HCT116 (cell line): ENCODE data around the gene OPRL1. TPM values are rescaled to one million over a fixed set of nuclear protein-coding genes. Genes with fewer than 3 reads are reported as not detected.
"Not testable (repeated sequence)": the region's sequence is repeated elsewhere in the genome, so short reads cannot be mapped to it uniquely, and the experiment has no call there.

ENCODE experiments used
- ATAC-seq: fragments of 200-7000 bp; cut with Tn5 transposase; 2 replicates; pipeline ENCODE4 v1.9.1; 2020; ENCODE audit warnings: mild to moderate bottlenecking, moderate library complexity
- BruUV-seq: library from RNA; stranded (reverse); fragments of 400-500 nt; replicated peaks from 2 replicates; lab custom pipeline; 2021; lab: Mats Ljungman, UMichigan
- CTCF ChIA-PET: fragments of 300-600 bp; sonication (Branson Sonifier 250); formaldehyde crosslinking; loops from one replicate; lab custom pipeline; 2021; ENCODE audit warnings: antibody characterized with exemption; lab: Charles Lee
- POLR2A ChIA-PET: fragments of 300-600, 350-600 bp; sonication (Branson Sonifier 250); formaldehyde crosslinking; loops from one replicate; lab custom pipeline; 2021; ENCODE audit warnings: antibody characterized with exemption; lab: Charles Lee
- RAD21 ChIA-PET, 2 experiments: fragments of 300-600 bp; sonication (Branson Sonifier 250); formaldehyde crosslinking; loops; one replicate each; lab custom pipeline; 2023; ENCODE audit warnings: low total read pairs in 2 of 2; ENCODE audit not compliant: uncharacterized antibody in 2 of 2, unreplicated experiment in 2 of 2, low non-redundant PET in 1 of 2; lab: Charles Lee
- DNase-seq: peaks from one replicate; pipeline ENCODE4 v3.0.0-alpha.2; 2010; ENCODE audit warnings: low read depth, low spot score
- H2AFZ ChIP-seq: fragments of 200-600 bp; shearing (Covaris generic), sonication (generic); 2 replicates; pipeline ENCODE4 v1.6.1; 2017; ENCODE audit warnings: low read depth, mixed run types, mixed read lengths, antibody characterized with exemption, low read length; ENCODE audit not compliant: poor library complexity, severe bottlenecking
- H3K27ac ChIP-seq: 2 replicates; pipeline ENCODE4 v1.5.1; 2012; ENCODE audit warnings: low read depth, low read length
- H3K27me3 ChIP-seq: fragments of 200-600 bp; sonication (generic); 2 replicates; pipeline ENCODE4 v1.6.1; 2016; ENCODE audit warnings: mixed run types, low read length, mixed read lengths; ENCODE audit not compliant: insufficient read depth
- H3K36me3 ChIP-seq, 2 experiments: fragments of 200-500 bp in 1 of 2; fragments of 200-600 bp in 1 of 2; sonication (Bioruptor generic) in 1 of 2; sonication (generic) in 1 of 2; 2 replicates each; pipeline versions ENCODE4 v1.5.1 to v1.6.1; 2014 to 2016; ENCODE audit warnings: low read length in 2 of 2, inconsistent platforms in 1 of 2, mixed read lengths in 1 of 2, mixed run types in 1 of 2; ENCODE audit not compliant: insufficient read depth in 2 of 2, control insufficient read depth in 1 of 2
- H3K4me1 ChIP-seq, 2 experiments: fragments of 200-600 bp in 1 of 2; sonication (generic) in 1 of 2; 2 replicates each; pipeline versions ENCODE4 v1.5.1 to v1.6.1; 2012 to 2017; ENCODE audit warnings: low read length in 2 of 2, inconsistent platforms in 1 of 2, mild to moderate bottlenecking in 1 of 2, mixed read lengths in 1 of 2, mixed run types in 1 of 2, moderate library complexity in 1 of 2; ENCODE audit not compliant: insufficient read depth in 2 of 2, control insufficient read depth in 1 of 2
- H3K4me2 ChIP-seq: fragments of 200-600 bp; sonication (generic); 2 replicates; pipeline ENCODE4 v1.6.1; 2017; ENCODE audit warnings: mixed run types, low read length, mixed read lengths
- H3K4me3 ChIP-seq, 2 experiments: fragments of 200-600 bp in 1 of 2; sonication (generic) in 1 of 2; replicated peaks in 1 of 2; 2 replicates each; pipeline ENCODE4 v1.5.1; 2011 to 2016; ENCODE audit warnings: low read length in 2 of 2, control low read depth in 1 of 2, low read depth in 1 of 2, mild to moderate bottlenecking in 1 of 2, mixed read lengths in 1 of 2, mixed run types in 1 of 2
- H3K79me2 ChIP-seq: fragments of 200-600 bp; sonication (generic); 2 replicates; pipeline ENCODE4 v1.6.1; 2017; ENCODE audit warnings: mild to moderate bottlenecking, mixed run types, low read length, moderate library complexity, mixed read lengths; ENCODE audit not compliant: insufficient read depth
- H3K9ac ChIP-seq: fragments of 200-600 bp; sonication (generic); 2 replicates; pipeline ENCODE4 v1.6.1; 2016; ENCODE audit warnings: low read length, mixed read lengths
- H3K9me2 ChIP-seq: fragments of 200-600 bp; sonication (generic), shearing (Covaris generic); 2 replicates; pipeline ENCODE4 v1.6.1; 2017; ENCODE audit warnings: mixed run types, mild to moderate bottlenecking, moderate library complexity; ENCODE audit not compliant: insufficient read depth
- H3K9me3 ChIP-seq, 2 experiments: fragments of 200-500 bp in 1 of 2; fragments of 200-600 bp in 1 of 2; sonication (Bioruptor generic) in 1 of 2; sonication (generic) in 1 of 2; 2 replicates each; pipeline ENCODE4 v1.6.1; 2014 to 2017; ENCODE audit warnings: low read length in 2 of 2, mixed read lengths in 2 of 2, inconsistent platforms in 1 of 2, low read depth in 1 of 2, mild to moderate bottlenecking in 1 of 2, mixed run types in 1 of 2, moderate library complexity in 1 of 2; ENCODE audit not compliant: control insufficient read depth in 1 of 2, insufficient read depth in 1 of 2
- H4K20me1 ChIP-seq: fragments of 200-600 bp; sonication (generic), shearing (Covaris generic); 2 replicates; pipeline ENCODE4 v1.6.1; 2017; ENCODE audit warnings: mixed run types, mild to moderate bottlenecking, moderate library complexity; ENCODE audit not compliant: insufficient read depth
- CBX3 ChIP-seq: IDR thresholded peaks from 2 replicates; pipeline ENCODE4 v1.6.1; 2012; ENCODE audit warnings: low read depth
- CEBPB ChIP-seq: IDR thresholded peaks from 2 replicates; pipeline ENCODE4 v1.6.1; 2012; ENCODE audit warnings: low read depth
- CTCF ChIP-seq, 3 experiments: fragments of 200-600 bp in 1 of 3; sonication (generic) in 1 of 3; IDR thresholded peaks in 2 of 3; conservative IDR thresholded peaks in 1 of 3; 2 replicates each; pipeline ENCODE4 v1.5.1; 2012 to 2017; ENCODE audit warnings: low read depth in 2 of 3, low read length in 2 of 3, antibody characterized with exemption in 1 of 3, borderline replicate concordance in 1 of 3, control low read depth in 1 of 3, mild to moderate bottlenecking in 1 of 3, mixed read lengths in 1 of 3, mixed run types in 1 of 3, moderate library complexity in 1 of 3; ENCODE audit not compliant: insufficient read depth in 1 of 3
- FOSL1 ChIP-seq: IDR thresholded peaks from 2 replicates; pipeline ENCODE4 v1.6.1; 2012; ENCODE audit warnings: low read depth
- RAD21 ChIP-seq: IDR thresholded peaks from 2 replicates; pipeline ENCODE4 v1.6.1; 2012; ENCODE audit warnings: low read depth, mild to moderate bottlenecking
- intact Hi-C: fragments of 100-400 bp; cut with micrococcal nuclease; formaldehyde crosslinking; loops from 2 replicates; pipeline ENCODE4 v1.10.0; 2022
- total RNA-seq: library from RNA; stranded (reverse); gene quantifications from one replicate; pipeline ENCODE4 v1.2.1, GENCODE V29; 2021; ENCODE audit not compliant: unreplicated experiment

Gene OPRL1
- total RNA-seq, 1 experiment from 2014 or later: 1.6 TPM

- CTCF ChIA-PET: no interaction called here
- no peak overlapping the region for H3K27ac ChIP-seq
- H4K20me1 ChIP-seq: no peaks in the 10 kb centered on the region
- no peak for DNase-seq
- H3K9me2 ChIP-seq: no peaks in the 10 kb centered on the region
- no peaks in the 10 kb centered on the region for H3K27me3 ChIP-seq
- no peaks in the 10 kb centered on the region for H3K4me1 ChIP-seq
- H3K4me3 ChIP-seq: no peak overlapping the region
- no peaks in the 10 kb centered on the region for H3K9me3 ChIP-seq
- TF ChIP-seq FOSL1: no peak
- no peak for TF ChIP-seq CEBPB
- TF ChIP-seq CBX3: no peak
- TF ChIP-seq RAD21: peak; percentile 53
- peak in 1 of 3 experiments; percentile 36; a peak in 1 of 6 replicates for TF ChIP-seq CTCF (IDR thresholded peaks at IDR 0.05 in 2 of 3, conservative IDR thresholded peaks at IDR 0.05 in 1 of 3; ENCODE audit: borderline replicate concordance in 1 of 3, insufficient read depth in 1 of 3, low read depth in 2 of 3, low read length in 2 of 3)
- no peak overlapping the region for H2AFZ ChIP-seq
- H3K36me3 ChIP-seq: no peaks in the 10 kb centered on the region
- POLR2A ChIA-PET: no interaction called here
- intact Hi-C loops: no loop called here
- no peaks in the 10 kb centered on the region for H3K79me2 ChIP-seq
- BruUV-seq: no TSS peak
- peak; percentile 39; the same call in 1 of the 2 replicates for ATAC-seq
- H3K9ac ChIP-seq: no peak overlapping the region
- no peak overlapping the region for H3K4me2 ChIP-seq
- RAD21 ChIA-PET: no interaction called here
Measured at GRCh38 chr20:64133951-64134407, 54.1 kb downstream of the OPRL1 start.

GRCh38 chr20:64134744-64135143 is 54.9 kb downstream of the OPRL1 start:
- H4K20me1 ChIP-seq, POLR2A ChIA-PET, H3K9me3 ChIP-seq, H3K36me3 ChIP-seq, H3K79me2 ChIP-seq, H3K9me2 ChIP-seq, H3K4me2 ChIP-seq, CTCF ChIA-PET, H3K27ac ChIP-seq, H3K27me3 ChIP-seq, H2AFZ ChIP-seq, H3K4me3 ChIP-seq, H3K4me1 ChIP-seq, DNase-seq, ATAC-seq, RAD21 ChIA-PET, H3K9ac ChIP-seq, intact Hi-C loops, BruUV-seq: not testable (repeated sequence)
